Measurements from ENCODE around the gene TRIM44. TPM values are rescaled to one million over a fixed set of nuclear protein-coding genes. Genes with fewer than 3 reads are reported as not detected.

The TRIM44 gene
- total RNA-seq, 1 donor from 2014 or later: 6.1 TPM

DNA sequence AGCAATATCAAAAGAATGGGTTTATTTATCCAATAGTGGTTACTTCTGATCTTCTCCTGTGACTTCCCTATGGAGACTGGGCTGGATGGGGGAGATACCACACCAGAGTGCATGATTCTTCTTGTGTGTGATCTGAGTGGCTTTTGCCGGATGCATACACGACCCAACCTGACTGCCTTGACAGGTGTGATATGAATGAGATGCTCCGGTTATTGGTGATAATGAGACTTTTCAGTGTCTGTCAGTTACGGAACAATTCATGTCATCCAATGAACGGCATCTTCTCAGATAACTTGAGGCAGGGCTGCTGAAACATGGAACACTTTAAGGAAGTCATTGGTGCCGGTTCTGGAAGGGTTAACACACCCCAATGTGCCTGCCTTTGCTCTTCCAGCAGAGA, 26.6 kb upstream of the TRIM44 start:
- intact Hi-C loops (cut with DNase I): no loop called here
- Histone ChIP-seq H3K4me3 (no peak overlapping the region), H3K27ac (no peak overlapping the region), H3K4me1 (no peaks in the 10 kb centered on the region), H3K36me3 (no peaks in the 10 kb centered on the region), H3K27me3 (no peaks in the 10 kb centered on the region), H3K9me3 (no peaks in the 10 kb centered on the region)
- DNase-seq (ENCODE audit: low spot score in 2 of 2): no peak
- TF ChIP-seq, protein P1, sequence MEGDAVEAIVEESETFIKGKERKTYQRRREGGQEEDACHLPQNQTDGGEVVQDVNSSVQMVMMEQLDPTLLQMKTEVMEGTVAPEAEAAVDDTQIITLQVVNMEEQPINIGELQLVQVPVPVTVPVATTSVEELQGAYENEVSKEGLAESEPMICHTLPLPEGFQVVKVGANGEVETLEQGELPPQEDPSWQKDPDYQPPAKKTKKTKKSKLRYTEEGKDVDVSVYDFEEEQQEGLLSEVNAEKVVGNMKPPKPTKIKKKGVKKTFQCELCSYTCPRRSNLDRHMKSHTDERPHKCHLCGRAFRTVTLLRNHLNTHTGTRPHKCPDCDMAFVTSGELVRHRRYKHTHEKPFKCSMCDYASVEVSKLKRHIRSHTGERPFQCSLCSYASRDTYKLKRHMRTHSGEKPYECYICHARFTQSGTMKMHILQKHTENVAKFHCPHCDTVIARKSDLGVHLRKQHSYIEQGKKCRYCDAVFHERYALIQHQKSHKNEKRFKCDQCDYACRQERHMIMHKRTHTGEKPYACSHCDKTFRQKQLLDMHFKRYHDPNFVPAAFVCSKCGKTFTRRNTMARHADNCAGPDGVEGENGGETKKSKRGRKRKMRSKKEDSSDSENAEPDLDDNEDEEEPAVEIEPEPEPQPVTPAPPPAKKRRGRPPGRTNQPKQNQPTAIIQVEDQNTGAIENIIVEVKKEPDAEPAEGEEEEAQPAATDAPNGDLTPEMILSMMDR (IDR thresholded peaks at IDR 0.05): no peak

DNA sequence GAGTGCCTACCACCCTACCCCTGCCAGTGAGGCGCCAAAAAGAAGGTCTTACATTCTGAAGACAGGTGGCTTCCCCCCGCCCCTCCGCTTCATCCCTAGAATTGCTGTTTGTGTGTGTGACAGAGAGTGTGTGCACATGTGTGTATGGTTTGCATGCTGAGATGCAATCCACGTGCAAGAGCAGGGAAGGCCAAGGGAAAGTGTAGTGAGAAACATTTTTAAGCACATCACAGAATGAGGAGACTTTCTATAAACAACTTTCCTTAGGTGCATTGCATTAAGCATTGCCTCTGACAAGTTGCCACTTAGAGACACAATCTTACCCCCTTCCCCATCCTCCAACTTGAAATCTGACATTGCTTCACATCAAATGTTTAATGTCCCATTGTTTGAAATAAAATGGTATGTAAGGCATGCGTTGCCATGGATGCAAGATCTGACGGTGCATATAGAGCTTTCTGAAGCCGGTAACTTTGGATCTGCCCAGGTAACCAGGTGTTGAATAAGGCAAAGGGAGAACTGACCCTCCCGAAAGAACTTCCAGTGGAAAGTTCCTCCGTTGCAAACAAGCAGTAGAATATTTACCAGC, 22.9 kb upstream of the TRIM44 start:
- Histone ChIP-seq H3K36me3 (no peaks in the 10 kb centered on the region), H3K9me3 (no peaks in the 10 kb centered on the region), H3K4me1 (no peaks in the 10 kb centered on the region), H3K27me3 (no peaks in the 10 kb centered on the region), H3K4me3 (no peak overlapping the region), H3K27ac (no peak overlapping the region)
- no peak for DNase-seq (ENCODE audit: low spot score in 2 of 2)
- intact Hi-C loops (cut with DNase I): no loop called here
- TF ChIP-seq, protein P1 (IDR thresholded peaks at IDR 0.05): no peak

DNA sequence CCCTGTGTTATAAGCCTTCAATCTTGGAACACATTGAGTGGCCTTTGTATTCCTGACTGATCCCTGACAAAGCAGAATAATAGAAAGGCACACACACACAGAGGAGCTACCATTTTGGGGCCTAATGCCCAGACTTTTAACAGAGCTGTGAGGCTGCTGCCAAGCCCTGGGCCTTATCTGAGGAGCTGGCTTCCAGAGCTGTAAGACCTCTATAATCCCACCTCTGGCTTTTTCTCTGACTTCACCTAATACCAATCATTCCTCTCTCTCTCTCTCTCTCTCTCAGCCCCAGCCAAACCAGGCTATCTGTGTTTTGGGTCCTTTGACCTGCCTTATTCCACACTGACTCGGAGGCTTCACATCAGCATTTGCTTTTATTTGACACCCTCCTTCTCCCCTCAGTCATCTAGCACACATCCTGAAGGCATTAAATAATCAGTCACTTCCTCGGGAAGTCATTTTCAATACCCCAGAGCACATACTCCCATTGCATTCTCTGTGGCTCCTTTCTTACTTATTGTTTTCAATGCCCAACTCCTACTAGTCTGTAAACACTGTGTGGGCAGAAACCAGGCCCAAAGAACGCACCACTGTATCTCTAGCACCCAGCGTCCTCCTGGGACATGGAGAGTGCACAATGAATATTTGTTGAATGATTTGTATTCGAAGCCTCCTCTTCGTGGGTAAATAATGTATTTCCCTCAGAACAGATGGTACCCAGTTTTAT, 21.2 kb upstream of the TRIM44 start:
- Histone ChIP-seq H3K4me1 (no peaks in the 10 kb centered on the region), H3K9me3 (no peaks in the 10 kb centered on the region), H3K27ac (no peak overlapping the region), H3K27me3 (no peaks in the 10 kb centered on the region), H3K36me3 (no peaks in the 10 kb centered on the region), H3K4me3 (no peak overlapping the region)
- intact Hi-C loops (cut with DNase I): no loop called here
- TF ChIP-seq, protein P1 (IDR thresholded peaks at IDR 0.05): no peak
- no peak for DNase-seq (ENCODE audit: low spot score in 2 of 2)

DNA sequence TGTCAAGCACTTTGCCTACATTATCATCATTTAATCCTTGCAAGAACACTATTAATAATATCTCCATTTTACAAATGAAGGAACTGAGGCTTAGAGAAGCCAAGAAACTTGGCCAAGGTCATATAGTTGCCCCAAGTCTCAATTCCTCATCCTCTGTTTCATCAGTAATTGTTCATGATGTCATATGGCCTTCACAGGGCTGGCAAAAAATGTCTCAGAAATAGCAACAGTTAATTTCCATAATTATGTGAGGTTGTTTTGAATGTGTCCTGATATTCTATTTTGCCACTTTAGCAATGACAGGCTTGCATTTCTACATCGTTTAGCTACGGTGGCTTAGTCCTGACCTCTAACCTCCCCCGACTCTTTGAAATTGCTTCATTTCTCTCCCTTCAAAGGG, 20.6 kb upstream of the TRIM44 start:
- DNase-seq (ENCODE audit: low spot score in 2 of 2): no peak
- TF ChIP-seq, protein P1 (IDR thresholded peaks at IDR 0.05): no peak

DNA sequence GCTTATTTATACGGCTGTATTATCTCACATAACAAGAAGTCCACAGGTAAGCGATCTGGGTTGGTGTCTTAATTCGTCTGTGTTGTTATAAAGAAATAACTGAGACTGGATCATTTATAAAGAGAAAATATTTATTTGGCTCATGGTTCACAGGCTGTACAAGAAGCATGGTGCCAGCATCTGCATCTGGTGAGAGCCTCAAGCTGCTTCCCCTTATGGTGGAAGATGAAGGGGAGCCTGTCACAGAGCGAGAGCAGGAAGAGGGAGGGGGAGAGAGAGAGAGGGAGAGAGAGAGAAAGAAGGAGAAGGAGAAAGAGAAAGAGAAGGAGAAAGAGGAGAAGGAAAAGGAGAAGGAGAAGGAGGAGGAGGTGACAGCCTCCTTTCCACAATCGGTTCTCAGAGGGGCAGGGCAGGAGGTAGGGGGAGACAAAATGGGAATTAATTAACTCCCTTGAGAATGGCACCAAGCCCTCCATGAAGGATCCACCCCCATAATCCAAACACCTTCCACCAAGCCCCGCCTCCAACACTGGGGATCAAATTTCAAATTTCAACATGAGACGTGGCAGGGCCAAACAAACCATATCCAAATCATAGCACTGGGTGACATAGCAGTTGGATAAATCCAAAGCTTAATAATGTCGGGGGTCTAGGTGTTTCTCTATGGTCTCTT, 15.0 kb upstream of the TRIM44 start:
- Histone ChIP-seq H3K27me3 (no peaks in the 10 kb centered on the region), H3K4me1 (no peaks in the 10 kb centered on the region), H3K36me3 (no peaks in the 10 kb centered on the region), H3K9me3 (no peaks in the 10 kb centered on the region), H3K27ac (no peak overlapping the region), H3K4me3 (no peak overlapping the region)
- DNase-seq (ENCODE audit: low spot score in 2 of 2): no peak
- TF ChIP-seq, protein P1 (IDR thresholded peaks at IDR 0.05): no peak
- intact Hi-C loops (cut with DNase I): no loop called here

More for the DNA sequence above, 20.6 kb upstream of the TRIM44 start:
- intact Hi-C loops (cut with DNase I): no loop called here
- H3K4me1 ChIP-seq: no peaks in the 10 kb centered on the region
- no peak overlapping the region for H3K4me3 ChIP-seq
- no peaks in the 10 kb centered on the region for H3K36me3 ChIP-seq
- no peaks in the 10 kb centered on the region for H3K9me3 ChIP-seq
- no peaks in the 10 kb centered on the region for H3K27me3 ChIP-seq
- H3K27ac ChIP-seq: no peak overlapping the region
